Stimulated activated CD4-positive, alpha-beta T cell treated with anti-CD3 and anti-CD28 coated beads, Interleukin-1b, Interleukin-23, amount 100 ng/mL, for 1 hour (primary cell): ENCODE data around the gene FBXO3.
"Not testable (repeated sequence)": the region's sequence is repeated elsewhere in the genome, so short reads cannot be mapped to it uniquely, and the experiment has no call there.

ENCODE experiments used
- DNase-seq, 2 donors: peaks; one replicate each; pipeline ENCODE4 v3.0.0-alpha.2; 2020; ENCODE audit warnings: low read depth in 2 of 2

Gene FBXO3, protein sequence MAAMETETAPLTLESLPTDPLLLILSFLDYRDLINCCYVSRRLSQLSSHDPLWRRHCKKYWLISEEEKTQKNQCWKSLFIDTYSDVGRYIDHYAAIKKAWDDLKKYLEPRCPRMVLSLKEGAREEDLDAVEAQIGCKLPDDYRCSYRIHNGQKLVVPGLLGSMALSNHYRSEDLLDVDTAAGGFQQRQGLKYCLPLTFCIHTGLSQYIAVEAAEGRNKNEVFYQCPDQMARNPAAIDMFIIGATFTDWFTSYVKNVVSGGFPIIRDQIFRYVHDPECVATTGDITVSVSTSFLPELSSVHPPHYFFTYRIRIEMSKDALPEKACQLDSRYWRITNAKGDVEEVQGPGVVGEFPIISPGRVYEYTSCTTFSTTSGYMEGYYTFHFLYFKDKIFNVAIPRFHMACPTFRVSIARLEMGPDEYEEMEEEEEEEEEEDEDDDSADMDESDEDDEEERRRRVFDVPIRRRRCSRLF

GRCh38 chr11:33773987-33774735, at the start of gene FBXO3:
FBXO3 (minus strand) TSS chr11:33774520; CDS start chr11:33774497, 23 bp downstream.
- DNase-seq, result peak; percentile 64 to 73

GRCh38 chr11:33822981-33823380, 48.7 kb upstream of the FBXO3 start:
- DNase-seq, result not testable (repeated sequence)

DNA sequence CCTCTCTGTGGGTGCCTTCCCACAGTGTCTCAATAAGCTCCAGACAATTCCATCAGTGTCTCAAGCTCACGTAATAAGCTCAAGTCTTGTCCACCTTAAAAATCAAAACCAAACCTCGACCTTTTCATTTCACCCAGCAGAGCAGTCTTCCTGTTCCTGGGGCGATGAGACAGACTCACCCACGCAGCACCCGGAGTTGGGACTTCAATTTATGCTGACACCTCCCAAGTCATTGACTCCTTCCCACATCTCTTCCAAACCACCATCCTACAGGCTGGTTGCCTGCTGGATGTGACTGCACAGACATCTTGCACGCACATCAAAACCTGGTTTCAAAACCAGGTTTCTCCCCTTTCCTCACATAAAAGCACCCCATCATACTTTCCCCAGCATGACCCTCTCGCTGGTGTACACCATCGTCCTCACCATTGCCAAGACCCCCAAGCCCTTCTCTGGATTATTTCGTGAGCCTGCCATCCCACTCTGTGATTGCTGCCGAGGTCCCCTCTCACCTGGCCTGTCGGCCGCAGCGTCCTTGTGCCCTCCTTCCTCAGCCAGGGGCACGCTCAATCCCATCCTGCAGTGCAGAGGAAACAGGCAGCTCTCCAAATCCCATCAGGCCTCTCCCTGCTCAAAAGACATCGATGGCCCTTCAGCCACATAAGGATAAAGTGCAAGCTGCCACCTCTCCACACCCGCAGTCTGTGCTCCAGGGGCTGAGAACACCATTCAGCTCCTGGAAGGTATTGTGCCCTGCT, 45.1 kb upstream of the FBXO3 start:
- no peak for DNase-seq

GRCh38 chr11:33808228-33808828, 34.0 kb upstream of the FBXO3 start:
- DNase-seq, result peak; percentile 63 to 88

GRCh38 chr11:33804471-33804870, 30.2 kb upstream of the FBXO3 start:
- no peak for DNase-seq

DNA sequence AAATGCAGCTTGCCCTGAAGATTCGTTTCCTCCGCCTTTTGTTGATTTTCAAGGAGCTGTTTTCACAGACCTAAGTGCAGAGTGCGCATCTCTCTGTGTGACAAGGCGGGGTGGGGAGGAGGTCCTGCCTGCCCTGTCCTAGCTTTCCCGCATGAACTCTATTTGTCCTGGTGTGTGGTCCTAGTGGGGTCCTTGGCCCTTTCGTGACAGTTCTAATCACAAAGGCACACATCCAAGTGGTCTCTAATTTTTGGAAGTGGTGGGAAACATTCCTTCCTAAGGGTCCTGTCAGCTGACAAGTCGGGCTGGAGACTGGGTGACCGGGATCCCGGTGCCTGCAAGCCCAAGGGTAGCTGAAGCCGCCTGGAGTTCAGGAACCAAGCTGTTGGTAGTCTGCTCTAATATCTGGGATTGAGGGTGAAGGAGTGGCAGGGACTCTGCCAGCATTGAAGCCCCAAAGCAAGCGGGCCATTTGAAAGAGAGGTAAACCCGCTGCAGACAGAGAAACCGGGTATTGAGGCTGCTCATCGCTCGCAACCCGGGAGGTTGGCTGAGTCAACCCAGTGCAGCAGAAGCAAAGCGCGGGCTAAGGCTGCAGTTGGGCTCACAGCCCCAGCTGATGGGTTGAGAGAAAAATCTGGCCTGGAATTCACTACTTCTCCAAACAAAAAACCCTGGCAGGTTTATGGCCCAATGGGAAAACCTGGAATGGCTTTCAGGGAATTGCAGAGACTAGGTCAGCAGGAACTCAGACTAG, 28.1 kb upstream of the FBXO3 start:
- no peak for DNase-seq

- no peak for DNase-seq
These were observed 27.5 kb upstream of the FBXO3 start for GRCh38 chr11:33801821-33802193.

DNA sequence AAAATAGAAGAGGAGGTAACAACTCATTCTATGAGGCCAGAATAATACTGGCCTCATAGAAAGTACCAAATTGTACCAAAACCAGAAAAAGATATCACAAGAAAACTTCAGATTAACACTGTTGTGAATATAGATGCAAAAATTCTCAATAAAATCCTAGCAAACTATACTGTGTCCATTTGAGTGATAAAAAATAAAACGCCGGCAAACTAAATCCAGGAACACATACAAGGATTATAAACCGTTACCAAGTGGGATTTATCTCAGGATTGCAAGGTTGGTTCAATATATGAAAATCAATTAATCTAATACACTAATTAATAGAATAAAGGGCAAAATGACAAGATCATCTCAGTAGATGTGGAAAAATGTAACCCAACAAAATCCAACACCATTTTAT, 23.6 kb upstream of the FBXO3 start:
- DNase-seq, result no peak

- no peak for DNase-seq
These were observed 15.7 kb upstream of the FBXO3 start for GRCh38 chr11:33790040-33790439.

GRCh38 chr11:33788095-33788494, 13.8 kb upstream of the FBXO3 start:
- DNase-seq, result not testable (repeated sequence)

GRCh38 chr11:33787076-33787475, 12.8 kb upstream of the FBXO3 start:
- no peak for DNase-seq

DNA sequence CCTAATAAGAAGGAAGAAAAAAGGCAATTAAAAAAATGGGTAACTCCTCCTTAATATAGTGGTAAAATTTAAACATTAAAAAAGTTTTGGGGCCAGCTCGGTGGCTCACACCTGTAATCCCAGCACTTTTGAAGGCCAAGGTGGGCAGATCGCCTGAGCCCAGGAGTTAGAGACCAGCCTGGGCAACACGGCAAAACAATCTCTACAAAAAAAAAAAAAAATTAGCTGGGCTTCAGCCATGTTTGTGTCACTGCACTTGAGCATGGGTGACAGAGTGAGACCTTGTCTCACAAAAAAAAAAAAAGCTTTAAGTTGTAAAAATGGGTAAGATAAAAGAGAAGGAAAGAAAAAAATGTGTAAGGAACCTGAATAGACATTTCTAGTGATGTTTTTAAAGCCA, 11.3 kb upstream of the FBXO3 start:
- DNase-seq, result no peak

DNA sequence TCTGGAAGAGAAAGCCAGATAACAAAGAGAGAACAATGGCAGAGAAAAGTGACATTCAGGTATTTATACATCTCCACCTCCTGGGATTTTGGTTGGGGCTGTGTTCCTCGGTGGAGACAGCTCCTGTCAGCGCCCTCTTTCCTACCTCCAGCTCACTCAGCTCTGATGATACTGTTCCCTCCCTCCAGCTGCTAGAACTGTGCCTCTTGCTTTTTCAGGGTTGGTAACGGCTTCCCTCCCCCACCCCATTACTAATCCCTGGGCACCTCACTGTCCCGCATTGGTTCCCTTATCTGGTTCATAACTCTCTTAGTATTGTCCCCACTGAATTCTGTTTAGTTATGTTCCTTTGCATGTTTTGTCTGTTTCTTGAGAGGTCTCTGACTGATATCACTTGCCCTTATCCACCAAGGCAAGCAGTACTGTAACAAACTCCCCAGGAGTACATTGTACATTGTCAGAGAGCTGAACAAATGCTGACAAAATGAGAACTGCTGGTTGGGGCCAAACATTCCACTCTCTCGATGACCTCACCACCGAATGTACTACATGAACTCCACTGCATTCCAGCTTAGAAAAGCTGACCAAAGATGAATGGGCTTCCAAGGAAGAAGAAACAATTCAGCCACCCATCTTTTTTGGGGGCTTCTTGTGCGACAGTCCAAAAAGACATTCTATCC, 5.7 kb upstream of the FBXO3 start:
- DNase-seq, result no peak

GRCh38 chr11:33778675-33779074, 4.4 kb upstream of the FBXO3 start:
- no peak for DNase-seq

DNA sequence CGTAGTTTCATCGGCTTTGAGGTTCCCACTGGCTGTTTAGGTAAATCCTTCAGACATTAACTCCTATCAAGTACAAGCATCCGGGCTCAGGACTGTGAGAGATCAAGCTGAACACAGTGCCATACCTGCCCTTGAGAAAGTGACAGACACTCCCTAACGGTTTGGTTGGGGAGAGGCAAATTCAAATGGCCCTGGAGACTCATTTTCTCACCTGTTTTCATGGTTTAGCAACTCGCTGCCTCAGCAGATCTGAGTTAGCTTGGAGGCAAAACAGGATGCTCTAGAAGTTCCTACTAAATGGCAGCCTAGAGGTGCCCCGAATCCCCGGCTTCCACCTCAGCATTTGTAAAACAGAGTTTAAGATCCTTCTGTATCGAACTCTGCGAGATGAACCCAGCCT, 3.6 kb upstream of the FBXO3 start:
- DNase-seq, result no peak

GRCh38 chr11:33775832-33776470, 1.6 kb upstream of the FBXO3 start:
- DNase-seq, result no peak

DNA sequence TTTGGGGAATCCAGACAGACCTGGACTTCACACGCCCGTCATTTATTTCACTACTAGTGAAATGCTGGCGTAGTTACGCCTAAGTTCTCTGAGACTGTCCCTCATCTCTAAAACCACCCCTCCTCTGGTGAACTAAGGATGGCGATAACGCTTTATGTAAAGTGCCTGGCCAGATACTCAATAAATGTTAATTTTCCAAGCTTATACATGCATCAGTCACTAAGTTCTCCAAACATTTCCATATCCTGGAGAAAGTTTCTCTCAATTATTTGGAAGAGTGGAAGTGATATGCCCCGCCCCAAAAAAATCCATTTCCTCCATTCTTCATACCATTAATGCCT, 1.1 kb upstream of the FBXO3 start:
- DNase-seq, result no peak

DNA sequence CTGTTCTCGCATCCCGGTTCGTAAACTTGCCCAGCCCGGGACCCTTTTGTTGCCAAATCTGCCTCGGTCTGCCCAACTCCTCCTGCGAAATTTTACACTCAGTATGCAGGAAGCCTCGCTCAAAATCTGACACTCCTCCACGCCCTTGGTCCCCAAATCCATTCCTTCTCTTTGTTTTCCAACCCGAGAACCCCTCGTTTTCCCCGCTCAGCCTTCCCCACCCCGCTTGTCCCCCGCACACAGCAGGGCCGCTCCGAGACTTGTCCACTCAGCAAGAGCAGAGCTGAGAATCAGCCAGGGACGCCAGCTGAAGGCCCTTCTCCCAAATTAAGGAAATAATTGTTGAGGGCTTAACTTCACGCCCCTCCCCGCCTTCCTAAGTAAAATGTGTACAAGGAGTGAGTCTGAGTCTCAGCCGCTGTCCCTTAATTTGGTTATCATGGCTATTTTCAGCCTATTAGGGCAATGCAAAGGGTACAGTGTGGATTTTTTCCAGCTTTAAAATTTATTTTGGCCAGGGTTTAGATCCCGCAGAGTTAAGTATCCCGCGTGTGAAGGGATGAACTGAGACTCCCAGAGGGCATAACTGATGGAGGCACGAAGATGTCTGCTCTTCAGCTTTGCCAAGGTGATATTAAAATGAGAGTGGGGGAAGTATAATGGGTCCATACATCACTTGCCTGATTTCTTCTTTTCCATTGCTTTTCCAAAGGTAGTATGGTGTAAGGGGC, 581 bp upstream of the FBXO3 start:
- DNase-seq, result no peak

DNA sequence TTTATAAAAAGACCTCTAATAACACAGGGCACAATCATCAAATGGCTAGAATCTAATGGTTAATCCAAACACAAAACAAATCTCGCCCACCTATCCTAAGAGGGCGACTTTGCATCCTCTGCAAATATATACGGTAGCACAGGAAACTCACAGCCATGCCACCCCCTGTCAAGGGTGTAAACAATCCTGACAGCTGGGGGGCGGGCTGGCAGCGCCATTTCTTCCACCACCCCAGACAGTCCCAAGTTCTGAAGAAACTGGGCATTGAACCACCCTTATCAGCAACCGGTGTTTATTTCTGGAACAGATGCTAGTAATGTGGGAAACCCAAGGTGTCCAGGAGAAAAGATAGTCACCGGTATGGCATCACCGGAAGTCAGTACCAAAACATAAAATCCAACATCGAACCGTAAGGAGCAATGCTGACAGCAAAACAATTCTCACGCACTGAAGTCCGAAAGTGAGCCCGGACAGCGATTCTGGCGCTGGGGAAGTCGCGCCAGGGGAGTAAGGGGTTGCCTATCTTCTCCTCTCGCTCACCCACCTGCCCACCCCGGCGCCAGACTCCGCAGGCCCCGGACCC, 825 bp downstream of the FBXO3 start:
- DNase-seq, result no peak
